ENCODE data around the gene LINC01488. TPM values are rescaled to one million over a fixed set of nuclear protein-coding genes. Genes with fewer than 3 reads are reported as not detected.

LINC01488 gene
- total RNA-seq, 1 donor from 2014 or later = not detected

DNA sequence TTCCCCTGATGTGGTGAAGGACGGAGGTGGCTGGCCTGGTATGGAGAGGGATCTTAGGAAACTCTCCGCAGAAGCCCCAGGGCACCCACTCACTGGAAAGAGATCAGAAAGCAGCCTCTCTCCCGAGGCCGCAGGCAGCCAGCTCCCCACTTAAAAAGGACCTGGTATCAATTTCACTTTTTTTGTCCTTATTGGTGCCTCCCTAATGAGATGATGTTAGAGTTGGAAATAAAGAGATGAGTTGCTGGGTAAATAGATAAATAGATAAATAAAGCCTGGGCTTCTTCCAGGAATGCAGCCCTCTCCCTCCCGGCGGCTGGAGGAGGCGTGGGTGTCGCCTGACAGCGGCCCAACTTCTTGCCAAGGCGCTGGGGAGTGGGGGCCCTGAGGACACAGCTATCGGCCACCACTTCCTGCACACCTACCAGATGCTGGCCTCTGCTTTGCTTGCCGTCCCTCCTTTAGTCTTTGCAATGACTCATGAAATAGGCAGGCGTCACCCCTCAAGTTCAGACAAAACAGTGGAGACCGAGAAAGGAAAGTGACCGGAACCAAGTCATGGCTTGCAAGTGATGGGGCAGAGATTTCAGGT is 42.9 kb downstream of the LINC01488 start:
- no peaks in the 10 kb centered on the region for H3K36me3 ChIP-seq
- intact Hi-C loops (cut with DNase I) = no loop called here
- DNase-seq (peak; percentile 56), ATAC-seq (no peak)
- H3K27ac ChIP-seq = no peak overlapping the region
- TF ChIP-seq, protein P1, sequence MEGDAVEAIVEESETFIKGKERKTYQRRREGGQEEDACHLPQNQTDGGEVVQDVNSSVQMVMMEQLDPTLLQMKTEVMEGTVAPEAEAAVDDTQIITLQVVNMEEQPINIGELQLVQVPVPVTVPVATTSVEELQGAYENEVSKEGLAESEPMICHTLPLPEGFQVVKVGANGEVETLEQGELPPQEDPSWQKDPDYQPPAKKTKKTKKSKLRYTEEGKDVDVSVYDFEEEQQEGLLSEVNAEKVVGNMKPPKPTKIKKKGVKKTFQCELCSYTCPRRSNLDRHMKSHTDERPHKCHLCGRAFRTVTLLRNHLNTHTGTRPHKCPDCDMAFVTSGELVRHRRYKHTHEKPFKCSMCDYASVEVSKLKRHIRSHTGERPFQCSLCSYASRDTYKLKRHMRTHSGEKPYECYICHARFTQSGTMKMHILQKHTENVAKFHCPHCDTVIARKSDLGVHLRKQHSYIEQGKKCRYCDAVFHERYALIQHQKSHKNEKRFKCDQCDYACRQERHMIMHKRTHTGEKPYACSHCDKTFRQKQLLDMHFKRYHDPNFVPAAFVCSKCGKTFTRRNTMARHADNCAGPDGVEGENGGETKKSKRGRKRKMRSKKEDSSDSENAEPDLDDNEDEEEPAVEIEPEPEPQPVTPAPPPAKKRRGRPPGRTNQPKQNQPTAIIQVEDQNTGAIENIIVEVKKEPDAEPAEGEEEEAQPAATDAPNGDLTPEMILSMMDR (IDR thresholded peaks at IDR 0.05) = no peak
- H3K4me1 ChIP-seq = no peaks in the 10 kb centered on the region
- H3K9me3 ChIP-seq = no peaks in the 10 kb centered on the region
- H3K4me3 ChIP-seq = no peak overlapping the region
- no peaks in the 10 kb centered on the region for H3K27me3 ChIP-seq

- H3K9me3 ChIP-seq = no peaks in the 10 kb centered on the region
- H3K4me1 ChIP-seq = no peaks in the 10 kb centered on the region
- peak; percentile 62 for DNase-seq
- intact Hi-C loops (cut with DNase I) = no loop called here
- TF ChIP-seq, protein P1 (IDR thresholded peaks at IDR 0.05) = no peak
- H3K27me3 ChIP-seq = no peaks in the 10 kb centered on the region
- no peak for ATAC-seq
- H3K36me3 ChIP-seq = no peaks in the 10 kb centered on the region
- no peak overlapping the region for H3K4me3 ChIP-seq
- H3K27ac ChIP-seq = no peak overlapping the region
Observed at GRCh38 chr11:69524991-69525411, 43.5 kb downstream of the LINC01488 start.

GRCh38 chr11:69525516-69526452 is 44.3 kb downstream of the LINC01488 start:
- H3K27ac ChIP-seq = no peak overlapping the region
- DNase-seq = peak; percentile 48
- TF ChIP-seq, protein P1 (IDR thresholded peaks at IDR 0.05) = no peak
- H3K4me3 ChIP-seq = no peak overlapping the region
- H3K27me3 ChIP-seq = no peaks in the 10 kb centered on the region
- intact Hi-C loops (cut with DNase I) = no loop called here
- no peaks in the 10 kb centered on the region for H3K4me1 ChIP-seq
- no peaks in the 10 kb centered on the region for H3K9me3 ChIP-seq
- H3K36me3 ChIP-seq = no peaks in the 10 kb centered on the region
- no peak for ATAC-seq

GRCh38 chr11:69526453-69526810 is 45.0 kb downstream of the LINC01488 start:
- Histone ChIP-seq H3K36me3 (no peaks in the 10 kb centered on the region), H3K9me3 (no peaks in the 10 kb centered on the region), H3K27ac (no peak overlapping the region), H3K4me3 (no peak overlapping the region), H3K27me3 (no peaks in the 10 kb centered on the region), H3K4me1 (no peaks in the 10 kb centered on the region)
- intact Hi-C loops (cut with DNase I) = no loop called here
- DNase-seq (no peak), ATAC-seq (no peak)
- TF ChIP-seq, protein P1 (IDR thresholded peaks at IDR 0.05) = no peak

DNA sequence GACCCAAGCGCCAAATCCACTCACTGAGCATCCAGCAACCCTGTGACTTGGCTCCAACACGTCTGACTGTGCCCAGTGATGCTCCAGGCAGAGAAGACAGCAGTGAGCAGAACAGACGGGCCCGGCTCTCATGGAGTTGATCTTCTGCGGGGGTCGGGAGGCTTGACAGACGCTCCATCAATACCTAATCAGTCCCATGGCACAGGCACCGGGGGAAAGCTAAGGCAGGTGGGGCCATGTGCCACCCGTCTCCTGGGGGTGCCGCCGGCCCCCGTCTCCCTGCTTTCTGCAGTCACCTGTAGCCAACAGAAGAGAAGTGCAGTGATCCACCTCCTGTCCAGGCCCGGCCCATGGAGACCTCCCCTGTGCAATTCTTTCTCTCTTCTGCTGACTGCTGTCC is 47.5 kb downstream of the LINC01488 start:
- H3K4me1 ChIP-seq = no peaks in the 10 kb centered on the region
- H3K9me3 ChIP-seq = no peaks in the 10 kb centered on the region
- TF ChIP-seq, protein P1 (IDR thresholded peaks at IDR 0.05) = no peak
- H3K27me3 ChIP-seq = no peaks in the 10 kb centered on the region
- no peak for ATAC-seq
- no peaks in the 10 kb centered on the region for H3K36me3 ChIP-seq
- intact Hi-C loops (cut with DNase I) = no loop called here
- no peak for DNase-seq
- no peak overlapping the region for H3K27ac ChIP-seq
- H3K4me3 ChIP-seq = no peak overlapping the region

All from upper lobe of right lung (tissue), 1 donor.